GM23248 (cell line): ENCODE measurements around the gene TCF4.

Experiments used
- EZH2 ChIP-seq: fragments of 200-600 bp; sonication (generic); IDR thresholded peaks from 2 replicates; pipeline ENCODE4 v1.6.1; 2018; ENCODE audit warnings: antibody characterized with exemption, mild to moderate bottlenecking; ENCODE audit not compliant: insufficient read depth, poor library complexity, severe bottlenecking
- EZH2phosphoT487 ChIP-seq: fragments of 200-600 bp; sonication (generic); IDR thresholded peaks from 2 replicates; pipeline ENCODE4 v1.6.1; 2018; ENCODE audit warnings: antibody characterized with exemption, moderate library complexity, mild to moderate bottlenecking, low read depth; ENCODE audit not compliant: insufficient read depth

- no peak for TF ChIP-seq EZH2phosphoT487
- no peak for TF ChIP-seq EZH2
Observed at GRCh38 chr18:55522011-55522410, 66.0 kb downstream of the TCF4 start.
